Type B pancreatic cell (in vitro differentiated cells): ENCODE data around the gene MFGE8. TPM values are rescaled to one million over a fixed set of nuclear protein-coding genes. Genes with fewer than 3 reads are reported as not detected.

Experiments
- DNase-seq: peaks from one replicate; pipeline ENCODE4 v3.0.0; 2021; ENCODE audit warnings: mixed read lengths; ENCODE audit not compliant: unreplicated experiment; ENCODE audit errors: extremely low spot score
- H3K27ac Mint-ChIP-seq: 2 replicates; pipeline ENCODE4 v1.8.0; 2021; ENCODE audit warnings: mild to moderate bottlenecking, mixed read lengths
- H3K27me3 Mint-ChIP-seq: 2 replicates; pipeline ENCODE4 v1.8.0; 2021; ENCODE audit warnings: mixed read lengths
- H3K36me3 Mint-ChIP-seq: 2 replicates; pipeline ENCODE4 v1.8.0; 2021; ENCODE audit warnings: mixed read lengths
- H3K4me1 Mint-ChIP-seq: one replicate; pipeline ENCODE4 v1.8.0; 2021; ENCODE audit warnings: mixed read lengths; ENCODE audit not compliant: unreplicated experiment
- H3K4me3 Mint-ChIP-seq: 2 replicates; pipeline ENCODE4 v1.8.0; 2021; ENCODE audit warnings: mild to moderate bottlenecking, mixed read lengths
- H3K9me3 Mint-ChIP-seq: 2 replicates; pipeline ENCODE4 v1.8.0; 2021; ENCODE audit warnings: mixed read lengths
- CTCF ChIP-seq: fragments of 200-600 bp; sonication (generic); conservative IDR thresholded peaks from 2 replicates; pipeline ENCODE4 v1.5.0; 2021; ENCODE audit warnings: antibody characterized with exemption, mild to moderate bottlenecking
- total RNA-seq: library from RNA; stranded (reverse); gene quantifications from 2 replicates; pipeline ENCODE4 v1.2.1, GENCODE V29; 2021; ENCODE audit warnings: low replicate concordance

MFGE8 gene
- total RNA-seq, 1 donor from 2014 or later = 162 TPM

DNA sequence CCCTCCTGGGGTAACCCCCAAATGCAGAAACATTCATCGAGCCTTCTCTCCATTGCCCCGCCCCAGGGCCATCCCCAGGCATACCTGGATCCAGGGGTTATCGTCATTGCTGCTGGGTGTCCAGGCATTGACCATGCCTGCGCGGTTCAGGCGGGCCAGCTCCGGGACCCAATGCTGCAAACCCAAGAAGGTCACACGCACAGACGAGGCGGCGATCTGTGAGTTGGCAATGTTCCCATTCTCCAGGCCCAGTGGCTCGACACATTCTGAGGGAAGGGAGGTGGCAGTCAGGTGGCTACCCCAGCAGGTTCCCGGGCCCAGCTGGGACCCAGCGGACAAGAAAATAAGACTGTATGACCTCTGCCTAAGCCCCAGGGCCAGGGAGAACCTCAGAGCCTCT is 6.1 kb downstream of the MFGE8 start:
- Mint-ChIP-seq H3K4me3 (no peak overlapping the region), H3K27me3 (no peaks in the 10 kb centered on the region), H3K36me3 (peaks cover 15% of the 10 kb centered on the region), H3K27ac (no peak overlapping the region), H3K9me3 (no peaks in the 10 kb centered on the region), H3K4me1 (peaks cover 35% of the 10 kb centered on the region)
- no peak for DNase-seq
- TF ChIP-seq CTCF = no peak

- Mint-ChIP-seq H3K4me3 (no peak overlapping the region), H3K9me3 (no peaks in the 10 kb centered on the region), H3K27ac (no peak overlapping the region), H3K4me1 (peaks cover 30% of the 10 kb centered on the region), H3K27me3 (no peaks in the 10 kb centered on the region), H3K36me3 (peaks cover 15% of the 10 kb centered on the region)
- TF ChIP-seq CTCF = no peak
- DNase-seq = no peak
Observed at GRCh38 chr15:88906551-88906950, 6.6 kb downstream of the MFGE8 start.

DNA sequence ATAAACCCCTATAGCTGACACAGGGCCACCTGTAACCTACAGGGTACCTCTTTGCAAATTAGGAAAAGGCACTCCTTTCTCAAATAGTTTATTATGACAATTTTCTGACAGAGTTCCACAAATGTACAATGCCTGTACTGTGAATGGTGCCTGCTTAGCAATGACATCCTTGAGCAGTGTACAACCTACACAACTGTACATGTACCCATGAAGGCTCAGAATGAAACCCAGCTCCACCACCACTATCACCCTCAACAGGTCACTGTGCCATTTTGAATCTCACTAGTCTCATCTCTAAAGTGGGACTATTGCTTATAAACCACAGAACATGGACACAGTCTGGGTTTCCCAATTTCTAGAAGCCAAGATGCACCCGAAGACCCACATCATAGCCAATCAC is 7.0 kb downstream of the MFGE8 start:
- Mint-ChIP-seq H3K4me3 (no peak overlapping the region), H3K4me1 (peaks cover 29% of the 10 kb centered on the region), H3K9me3 (no peaks in the 10 kb centered on the region), H3K27ac (no peak overlapping the region), H3K36me3 (peaks cover 15% of the 10 kb centered on the region), H3K27me3 (no peaks in the 10 kb centered on the region)
- DNase-seq = no peak
- no peak for TF ChIP-seq CTCF

- Mint-ChIP-seq H3K4me1 (peaks cover 24% of the 10 kb centered on the region), H3K4me3 (no peak overlapping the region), H3K9me3 (no peaks in the 10 kb centered on the region), H3K27me3 (no peaks in the 10 kb centered on the region), H3K27ac (no peak overlapping the region), H3K36me3 (peaks cover 11% of the 10 kb centered on the region)
- no peak for DNase-seq
- TF ChIP-seq CTCF = no peak
Observed at GRCh38 chr15:88905576-88905975, 7.6 kb downstream of the MFGE8 start.

GRCh38 chr15:88904624-88905327 is 8.4 kb downstream of the MFGE8 start:
- Mint-ChIP-seq H3K9me3 (no peaks in the 10 kb centered on the region), H3K4me1 (peaks cover 17% of the 10 kb centered on the region), H3K36me3 (peaks cover 6% of the 10 kb centered on the region), H3K27me3 (no peaks in the 10 kb centered on the region), H3K27ac (peak overlapping the region; percentile 33), H3K4me3 (no peak overlapping the region)
- TF ChIP-seq CTCF = peak; percentile 99
- DNase-seq = peak; percentile 83
